HG03378 (cell line): ENCODE data around the gene LIMCH1.

ENCODE experiments used
- ATAC-seq: cut with Tn5 transposase; IDR thresholded peaks from one replicate; pipeline ENCODE4 v1.9.1; 2021; ENCODE audit warnings: mild to moderate bottlenecking, moderate library complexity; ENCODE audit not compliant: unreplicated experiment

Gene LIMCH1

DNA sequence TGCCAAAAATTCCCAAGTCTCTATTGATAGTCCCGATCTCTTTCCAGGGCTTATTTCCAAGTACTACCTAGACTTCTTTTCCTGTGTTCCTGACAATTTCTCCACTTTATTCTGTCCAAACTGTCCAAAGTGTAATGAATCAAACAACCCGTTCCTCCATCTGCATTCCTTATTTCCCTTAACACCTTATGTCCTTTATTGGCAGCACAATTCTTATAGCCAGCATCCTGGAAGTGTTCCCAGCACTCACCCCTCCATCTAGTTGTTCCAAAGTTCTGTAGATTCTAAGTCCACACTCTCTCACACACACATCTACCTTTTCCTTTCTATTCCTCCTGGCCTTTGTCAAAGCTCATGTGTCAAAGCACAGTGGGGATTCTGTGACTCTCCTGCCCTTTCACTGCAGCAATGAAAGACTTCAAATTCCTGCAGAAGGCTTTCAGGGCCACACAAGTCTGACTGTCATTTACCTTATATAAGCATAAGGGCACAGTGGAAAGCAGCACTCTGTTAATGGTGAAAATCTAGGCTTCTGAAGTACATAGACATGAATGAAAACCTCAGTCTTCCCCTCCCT, 22.1 kb downstream of the LIMCH1 start:
- ATAC-seq = no peak

DNA sequence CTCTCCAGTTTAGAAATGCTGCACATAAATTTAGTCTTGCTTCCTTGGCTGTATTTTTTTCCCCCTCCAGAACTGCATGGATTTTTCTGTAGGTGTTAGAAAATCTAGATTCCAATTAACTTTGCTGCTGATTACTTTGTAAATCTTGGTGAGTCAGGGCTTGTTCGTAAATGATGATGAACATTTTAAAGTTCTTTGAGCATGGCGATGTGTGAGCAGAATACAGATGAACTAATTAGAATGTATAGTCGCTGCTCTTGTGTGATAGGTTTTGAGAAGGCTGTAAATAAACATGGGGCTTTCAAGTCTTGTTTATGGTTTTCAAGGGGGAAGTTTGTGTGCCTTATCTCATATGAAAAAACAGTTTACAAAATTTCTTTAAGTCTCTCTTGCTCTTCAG, 23.3 kb downstream of the LIMCH1 start:
- no peak for ATAC-seq

- no peak for ATAC-seq
Observed at GRCh38 chr4:41567186-41567585, 29.2 kb downstream of the LIMCH1 start.

GRCh38 chr4:41568363-41568762, 30.4 kb downstream of the LIMCH1 start:
- ATAC-seq = no peak

DNA sequence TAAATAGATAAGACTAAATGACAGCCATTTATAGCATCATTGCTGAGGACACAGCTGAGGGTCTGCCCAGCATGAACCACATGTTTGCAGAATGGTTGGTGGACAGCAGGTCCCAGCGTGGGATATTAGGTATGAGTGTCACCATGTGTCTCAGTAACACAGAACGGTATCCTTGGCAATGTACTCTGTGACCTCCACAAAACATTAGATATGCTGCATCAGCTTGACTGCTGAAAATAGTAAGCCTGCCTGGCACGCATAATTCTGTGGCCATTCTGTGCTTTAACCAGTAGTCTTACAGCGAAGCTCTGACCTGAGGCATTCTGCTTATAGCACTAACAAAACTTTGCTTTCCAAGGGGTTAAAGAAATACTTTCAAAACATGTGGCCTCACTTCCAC, 32.0 kb downstream of the LIMCH1 start:
- ATAC-seq = no peak

DNA sequence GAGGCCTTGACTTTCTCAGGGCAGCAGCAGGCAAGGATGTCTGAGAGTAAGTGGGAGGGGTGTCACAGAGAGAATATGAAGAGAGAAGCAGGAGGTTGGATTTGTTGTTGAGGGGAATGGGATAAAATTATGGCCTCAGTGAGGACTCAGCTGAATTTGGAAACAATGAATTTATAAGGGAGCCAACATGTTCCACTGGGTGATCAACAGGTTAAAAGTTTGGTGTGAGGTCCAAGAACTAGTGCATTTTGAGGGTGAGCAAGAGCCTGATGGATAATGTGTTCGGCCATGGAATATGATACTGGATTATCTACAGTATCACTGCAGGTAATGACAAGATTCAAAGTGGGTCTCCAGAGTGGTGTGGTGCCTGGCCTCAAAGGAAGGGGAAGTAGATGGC, 33.5 kb downstream of the LIMCH1 start:
- no peak for ATAC-seq

DNA sequence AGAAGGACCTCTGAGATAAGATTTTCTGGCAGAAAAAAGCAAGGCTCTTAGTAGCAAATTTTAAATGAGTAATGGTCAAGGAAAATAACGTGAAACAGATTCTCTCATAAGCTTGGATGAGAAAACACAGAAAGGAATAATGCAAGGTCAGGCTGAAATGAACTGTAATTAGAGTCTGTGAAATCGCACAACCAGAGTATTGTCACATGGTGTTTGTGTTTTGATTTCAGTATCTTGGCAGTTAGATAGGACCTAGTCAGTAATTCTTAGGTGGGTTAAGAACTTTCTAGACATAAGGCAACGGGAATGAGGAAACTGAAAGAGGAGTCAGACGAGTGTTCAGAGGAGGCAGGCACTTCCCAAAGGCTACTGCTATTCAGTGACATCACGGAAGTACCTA, 34.6 kb downstream of the LIMCH1 start:
- ATAC-seq = no peak

DNA sequence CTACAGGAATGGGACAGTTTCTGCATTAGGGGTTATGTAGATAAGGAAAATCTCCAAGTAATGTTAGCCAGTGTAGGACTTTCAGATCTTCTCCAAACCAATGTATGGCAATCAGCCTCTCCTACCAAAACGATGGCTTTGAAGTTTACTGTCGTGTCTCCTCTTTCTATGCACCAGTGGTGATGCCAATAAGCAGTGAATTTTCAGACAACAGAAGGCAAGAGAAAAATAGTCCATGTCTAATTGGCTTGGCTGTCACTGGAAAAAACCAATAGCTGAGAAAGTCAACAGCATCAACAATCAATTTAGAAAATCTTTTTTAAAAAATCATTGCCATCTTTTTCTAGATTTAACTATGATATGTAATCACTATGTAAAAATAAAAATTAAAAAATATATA, 35.0 kb downstream of the LIMCH1 start:
- ATAC-seq = no peak

DNA sequence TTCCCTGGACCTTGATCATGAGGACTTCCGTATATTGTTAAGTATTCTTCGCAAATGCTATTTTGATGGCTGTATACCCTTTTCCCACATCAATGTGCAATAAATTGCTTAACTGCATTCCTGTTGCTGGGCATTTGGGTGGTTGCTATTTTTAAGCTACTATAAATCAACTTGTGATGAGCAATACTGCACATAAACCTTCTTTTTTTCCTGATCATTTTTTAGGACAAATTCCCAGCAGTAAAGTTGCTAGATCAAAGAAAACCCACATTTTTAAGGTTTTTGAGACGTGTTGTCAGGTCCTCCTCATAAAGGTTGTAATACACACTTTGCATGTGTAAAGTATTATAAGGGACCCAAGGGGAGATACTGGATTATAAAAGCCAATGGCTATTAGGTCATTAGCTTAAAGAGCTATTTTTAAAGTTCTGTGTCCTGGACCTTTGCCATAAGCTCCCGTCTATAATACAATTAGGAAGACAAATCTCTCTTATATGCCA, 35.6 kb downstream of the LIMCH1 start:
- ATAC-seq = no peak

GRCh38 chr4:41575207-41575606, 37.2 kb downstream of the LIMCH1 start:
- no peak for ATAC-seq

GRCh38 chr4:41575665-41576064, 37.7 kb downstream of the LIMCH1 start:
- ATAC-seq = no peak

GRCh38 chr4:41579043-41579442, 41.1 kb downstream of the LIMCH1 start:
- no peak for ATAC-seq

DNA sequence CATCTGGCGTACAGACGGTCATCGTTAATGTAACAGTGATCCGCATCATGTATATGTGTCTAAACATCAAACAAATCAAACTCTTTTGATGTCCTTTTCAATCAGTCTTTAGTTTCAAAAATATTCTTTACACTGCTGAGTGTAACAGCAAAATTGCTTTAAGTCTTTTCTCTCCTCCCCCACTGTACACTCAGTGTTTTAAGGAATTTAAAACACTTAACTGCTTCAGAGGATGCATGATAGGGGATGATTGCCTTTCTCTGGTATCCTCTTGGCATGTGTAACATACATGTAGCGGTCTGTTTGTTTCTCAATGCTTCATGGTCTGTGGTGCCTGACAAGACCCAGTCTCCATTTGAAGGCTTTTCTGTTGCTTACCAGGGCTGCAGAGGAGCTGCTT, 41.6 kb downstream of the LIMCH1 start:
- no peak for ATAC-seq

GRCh38 chr4:41580007-41580406, 42.0 kb downstream of the LIMCH1 start:
- ATAC-seq = no peak

DNA sequence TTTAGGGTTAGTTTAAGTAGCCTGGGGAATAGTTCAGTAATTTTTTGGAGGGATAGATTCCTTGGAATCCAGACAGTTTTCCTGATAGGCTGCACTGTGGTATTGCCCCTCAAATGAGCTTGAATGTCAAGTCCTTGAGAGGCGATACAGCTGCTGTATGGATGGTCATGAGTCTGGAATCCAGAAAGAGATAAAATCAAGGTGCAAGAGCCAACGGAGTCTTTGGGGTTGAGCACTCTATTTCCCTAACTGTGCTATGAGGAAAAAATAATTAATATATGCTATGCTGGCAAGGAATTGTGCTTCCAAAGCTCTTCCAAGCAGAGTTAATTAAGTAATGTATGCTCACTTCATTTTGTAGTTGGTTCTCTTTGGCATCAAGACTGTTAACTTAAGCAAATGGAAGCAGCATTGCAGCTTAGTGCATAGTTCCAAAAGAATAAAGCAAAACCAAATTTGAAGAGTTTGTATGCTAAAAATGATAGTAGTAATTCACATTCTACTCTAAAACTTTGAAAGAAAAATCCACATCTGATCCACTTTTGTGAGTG, 48.8 kb downstream of the LIMCH1 start:
- no peak for ATAC-seq

GRCh38 chr4:41587286-41587685, 49.3 kb downstream of the LIMCH1 start:
- no peak for ATAC-seq

DNA sequence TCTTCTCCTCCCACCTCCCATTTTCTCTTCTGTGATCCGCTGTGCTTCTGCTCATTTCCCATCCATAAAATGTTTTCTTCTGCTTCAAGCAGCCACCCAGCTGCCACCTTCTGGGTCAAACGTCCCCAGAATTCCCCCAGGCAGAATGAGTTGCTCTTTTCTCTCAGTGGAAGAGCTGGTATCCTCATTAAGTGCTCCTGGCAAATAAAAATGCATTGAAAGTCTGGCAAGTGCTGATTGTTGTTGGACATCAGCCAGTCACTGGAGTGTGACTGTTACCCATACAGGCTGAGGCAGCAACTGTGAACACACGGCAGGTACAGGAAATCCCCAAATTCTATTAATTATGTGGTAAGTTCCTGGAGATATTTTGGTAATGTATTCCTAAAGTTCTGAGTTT, 52.6 kb downstream of the LIMCH1 start:
- no peak for ATAC-seq

DNA sequence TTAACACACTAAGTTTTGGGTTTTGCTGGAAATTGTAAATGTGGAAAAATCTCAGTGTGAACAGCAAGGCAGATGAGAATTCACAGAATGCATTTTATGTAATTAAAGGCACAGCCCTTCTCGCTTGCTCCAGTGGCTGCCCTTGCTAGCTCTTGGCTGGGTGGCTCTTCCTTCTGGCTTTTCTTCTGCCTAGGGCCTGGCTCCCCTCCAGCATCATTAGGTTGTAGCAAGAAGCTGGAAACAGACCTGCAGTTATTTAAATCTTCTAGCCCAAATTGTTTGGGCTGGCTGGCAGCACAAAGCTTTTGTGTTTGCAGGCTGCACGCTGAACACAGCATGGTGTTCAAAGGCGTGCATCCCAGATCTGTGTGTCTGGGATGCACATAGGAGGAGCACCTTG, 56.5 kb downstream of the LIMCH1 start:
- ATAC-seq = no peak

GRCh38 chr4:41597494-41597893, 59.5 kb downstream of the LIMCH1 start:
- no peak for ATAC-seq

DNA sequence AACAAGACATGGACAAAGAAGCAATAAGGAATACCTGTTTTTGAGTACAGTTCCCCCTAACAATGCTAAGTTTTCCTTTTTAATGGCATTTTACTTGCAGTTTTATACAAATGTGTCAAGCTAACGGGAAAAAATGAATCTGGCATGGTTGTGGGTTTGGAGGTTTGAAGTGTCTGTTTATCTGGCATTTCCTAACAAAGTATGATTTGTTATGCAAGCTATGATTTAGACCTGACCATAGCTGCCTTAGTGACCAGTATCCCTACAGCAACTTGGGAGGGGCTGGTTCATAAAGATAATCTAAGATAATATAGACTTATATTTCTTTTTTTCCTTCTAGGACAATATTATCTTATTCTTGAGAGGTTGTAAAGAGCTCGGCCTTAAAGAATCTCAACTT, 60.6 kb downstream of the LIMCH1 start:
- ATAC-seq = no peak

- ATAC-seq = no peak
Observed at GRCh38 chr4:41599192-41599786, 61.3 kb downstream of the LIMCH1 start.

DNA sequence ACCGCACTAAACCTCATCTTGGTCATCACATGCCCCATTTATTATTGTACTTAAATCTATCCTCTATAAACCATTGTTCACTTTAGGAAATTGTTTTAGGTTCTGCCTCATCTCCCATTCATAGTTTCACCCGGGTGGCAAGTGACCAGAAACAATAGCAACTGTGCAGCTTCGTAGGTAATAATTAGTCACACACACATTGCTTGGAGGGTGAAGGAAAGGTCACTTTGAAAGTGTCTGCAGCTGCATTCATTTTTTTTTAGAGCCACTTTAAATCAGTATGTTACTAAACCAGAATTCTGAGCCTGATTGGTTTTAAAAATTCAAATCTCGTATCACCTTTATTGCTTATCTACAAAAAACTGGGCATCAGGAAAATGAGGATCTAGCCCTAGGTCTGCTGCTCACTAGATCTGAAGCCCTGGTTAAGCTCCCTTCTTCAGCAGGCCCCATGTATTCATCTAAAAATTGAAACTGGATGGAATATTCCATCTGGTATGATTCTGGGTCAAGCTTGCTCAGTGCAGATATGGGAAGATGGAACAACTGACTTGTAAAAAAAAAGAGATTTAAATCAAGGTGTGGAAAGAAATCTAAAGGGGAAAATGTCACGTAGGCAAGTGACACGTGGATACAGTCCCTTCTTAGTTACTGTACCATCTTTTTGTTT, 62.4 kb downstream of the LIMCH1 start:
- ATAC-seq = no peak
